CD14-positive monocyte (primary cell): Measurements from ENCODE around the gene FGD3. TPM values are rescaled to one million over a fixed set of nuclear protein-coding genes. Genes with fewer than 3 reads are reported as not detected.

Experiments
- DNase-seq, 3 donors: peaks; one replicate each; pipeline ENCODE4 v3.0.0-alpha.2; 2011 to 2022
- H2AFZ ChIP-seq: 2 replicates; pipeline ENCODE4 v1.6.0; 2012; ENCODE audit warnings: mild to moderate bottlenecking, low read depth, low read length, inconsistent platforms; ENCODE audit not compliant: insufficient read depth, poor library complexity, severe bottlenecking
- H3K27ac ChIP-seq, 2 donors: 1 replicate in 1 of 2; 2 replicates in 1 of 2; pipeline ENCODE4 v1.5.1; 2012 to 2013; ENCODE audit warnings: low read length in 2 of 2, control low read depth in 1 of 2, inconsistent platforms in 1 of 2, low read depth in 1 of 2, mild to moderate bottlenecking in 1 of 2
- H3K27me3 ChIP-seq, 2 donors: one replicate each; pipeline versions ENCODE4 v1.6.0 to v1.6.1; 2011 to 2013; ENCODE audit warnings: low read length in 2 of 2; ENCODE audit not compliant: control insufficient read depth in 2 of 2, insufficient read depth in 2 of 2
- H3K36me3 ChIP-seq, 2 donors: replicated peaks in 1 of 2; 1 replicate in 1 of 2; 2 replicates in 1 of 2; pipeline versions ENCODE4 v1.5.1 to v1.6.1; 2012 to 2013; ENCODE audit warnings: low read length in 2 of 2, control low read depth in 1 of 2, inconsistent platforms in 1 of 2, mild to moderate bottlenecking in 1 of 2; ENCODE audit not compliant: insufficient read depth in 2 of 2, control insufficient read depth in 1 of 2
- H3K4me1 ChIP-seq, 2 donors: 1 replicate in 1 of 2; 2 replicates in 1 of 2; pipeline versions ENCODE4 v1.5.1 to v1.6.1; 2012 to 2013; ENCODE audit warnings: low read length in 2 of 2, control low read depth in 1 of 2, inconsistent platforms in 1 of 2, mild to moderate bottlenecking in 1 of 2, moderate library complexity in 1 of 2; ENCODE audit not compliant: insufficient read depth in 2 of 2, control insufficient read depth in 1 of 2
- H3K4me2 ChIP-seq: replicated peaks from 2 replicates; pipeline ENCODE3; 2012; ENCODE audit warnings: low read length, moderate library complexity, mild to moderate bottlenecking; ENCODE audit not compliant: poor library complexity, severe bottlenecking; ENCODE audit errors: extremely low read depth
- H3K4me3 ChIP-seq, 3 experiments: fragments of 200-600 bp in 1 of 3; sonication (generic) in 1 of 3; replicated peaks in 1 of 3; 1 replicate in 2 of 3; 2 replicates in 1 of 3; pipeline ENCODE4 v1.5.1; 2011 to 2013; ENCODE audit warnings: low read length in 3 of 3, mild to moderate bottlenecking in 3 of 3, control low read depth in 2 of 3, low read depth in 2 of 3, inconsistent platforms in 1 of 3, moderate library complexity in 1 of 3
- H3K79me2 ChIP-seq: 2 replicates; pipeline ENCODE4 v1.6.0; 2012; ENCODE audit warnings: mild to moderate bottlenecking, control low read depth, inconsistent platforms, low read length, moderate library complexity; ENCODE audit not compliant: insufficient read depth
- H3K9ac ChIP-seq: 2 replicates; pipeline ENCODE4 v1.6.0; 2017; ENCODE audit warnings: low read length, mild to moderate bottlenecking; ENCODE audit not compliant: insufficient read depth, poor library complexity, severe bottlenecking
- H3K9me3 ChIP-seq, 2 donors: replicated peaks in 1 of 2; 1 replicate in 1 of 2; 2 replicates in 1 of 2; pipeline versions ENCODE4 v1.5.1 to v1.6.1; 2012 to 2013; ENCODE audit warnings: low read length in 2 of 2, control low read depth in 1 of 2; ENCODE audit not compliant: control insufficient read depth in 1 of 2, insufficient read depth in 1 of 2
- H4K20me1 ChIP-seq: 2 replicates; pipeline ENCODE4 v1.6.0; 2012; ENCODE audit warnings: mild to moderate bottlenecking, low read length, control low read depth, moderate library complexity; ENCODE audit not compliant: insufficient read depth
- H3K27ac Mint-ChIP-seq, 7 donors: one replicate each; pipeline ENCODE4 v1.8.0; 2020; ENCODE audit warnings: mild to moderate bottlenecking in 7 of 7, mixed read lengths in 7 of 7, moderate library complexity in 6 of 7, inconsistent platforms in 2 of 7
- H3K27me3 Mint-ChIP-seq, 3 donors: one replicate each; pipeline ENCODE4 v1.8.0; 2021 to 2022; ENCODE audit warnings: low read depth in 3 of 3, mild to moderate bottlenecking in 3 of 3, mixed read lengths in 3 of 3, moderate library complexity in 3 of 3, inconsistent platforms in 1 of 3
- H3K36me3 Mint-ChIP-seq, 2 donors: one replicate each; pipeline ENCODE4 v1.8.0; 2020; ENCODE audit warnings: mixed read lengths in 2 of 2, inconsistent platforms in 1 of 2, mild to moderate bottlenecking in 1 of 2
- H3K4me1 Mint-ChIP-seq: one replicate; pipeline ENCODE4 v1.8.0; 2020; ENCODE audit warnings: mild to moderate bottlenecking, mixed read lengths
- H3K4me3 Mint-ChIP-seq, 2 donors: one replicate each; pipeline ENCODE4 v1.8.0; 2020; ENCODE audit warnings: mild to moderate bottlenecking in 2 of 2, mixed read lengths in 2 of 2, moderate library complexity in 1 of 2
- H3K9me3 Mint-ChIP-seq, 7 donors: one replicate each; pipeline ENCODE4 v1.8.0; 2020 to 2022; ENCODE audit warnings: mixed read lengths in 7 of 7, mild to moderate bottlenecking in 6 of 7, moderate library complexity in 6 of 7, inconsistent platforms in 2 of 7
- CTCF ChIP-seq: fragments of 200-600 bp; IDR thresholded peaks from one replicate; pipeline ENCODE4 v1.8.0; 2022; ENCODE audit warnings: antibody characterized with exemption, mild to moderate bottlenecking
- WGBS: methylation state at CpG from one replicate; pipeline ENCODE4 v1.1.5; 2013; ENCODE audit warnings: missing lambda C conversion rate; ENCODE audit not compliant: insufficient coverage; 5-methylcytosine and 5-hydroxymethylcytosine counted together
- intact Hi-C, 2 donors: fragments of 100-400 bp; cut with micrococcal nuclease; formaldehyde crosslinking; loops; one replicate each; pipeline versions ENCODE4 v1.15.0 to v1.15.1; 2023
- polyA plus RNA-seq, 3 donors: library from polyadenylated mRNA; depleted of rRNA in 1 of 3; unstranded in 2 of 3; stranded (reverse) in 1 of 3; fragments of 300-500 nt in 2 of 3; fragments of >200 nt in 1 of 3; fragmentation: Illumina TruSeq in 2 of 3; gene quantifications; 1 replicate in 2 of 3; 2 replicates in 1 of 3; pipeline ENCODE4 v1.2.3, GENCODE V29; 2012 to 2021

Gene FGD3
- polyA plus RNA-seq, 3 donors, result 32.4 to 120 (median 56.2) TPM

- H3K27ac Mint-ChIP-seq, result peak overlapping the region in 1 of 7 donors; percentile 38
- H3K4me3 Mint-ChIP-seq, result no peak overlapping the region
- no peak for TF ChIP-seq CTCF
- H3K4me1 Mint-ChIP-seq, result peaks cover 8% of the 10 kb centered on the region
- H4K20me1 ChIP-seq, result peaks cover 9% of the 10 kb centered on the region
- H3K36me3 Mint-ChIP-seq, result peaks cover 6 to 29% of the 10 kb centered on the region in 2 donors
- H2AFZ ChIP-seq, result no peak overlapping the region
- peaks cover 5% of the 10 kb centered on the region for H3K79me2 ChIP-seq
- no peak overlapping the region for H3K27ac ChIP-seq
- H3K36me3 ChIP-seq, result peaks cover 0 to 8% of the 10 kb centered on the region in 2 donors
- peak in 2 of 3 donors; percentile 34 to 45 for DNase-seq
- H3K27me3 Mint-ChIP-seq, result peaks cover 0 to 3% (median 2%) of the 10 kb centered on the region in 3 donors
- no peaks in the 10 kb centered on the region for H3K9me3 ChIP-seq
- no peaks in the 10 kb centered on the region for H3K4me1 ChIP-seq
- H3K9ac ChIP-seq, result no peak overlapping the region
- no peak overlapping the region for H3K4me2 ChIP-seq
- H3K27me3 ChIP-seq, result no peaks in the 10 kb centered on the region
- 96% methylated on average over 4 of the region's 7 CpGs for WGBS
- no peak overlapping the region for H3K4me3 ChIP-seq
- peaks cover 0 to 2% (median 0%) of the 10 kb centered on the region in 7 donors for H3K9me3 Mint-ChIP-seq
- intact Hi-C loops, result no loop called here
Measured at GRCh38 chr9:93071464-93071863, 124.1 kb downstream of the FGD3 start.

DNA sequence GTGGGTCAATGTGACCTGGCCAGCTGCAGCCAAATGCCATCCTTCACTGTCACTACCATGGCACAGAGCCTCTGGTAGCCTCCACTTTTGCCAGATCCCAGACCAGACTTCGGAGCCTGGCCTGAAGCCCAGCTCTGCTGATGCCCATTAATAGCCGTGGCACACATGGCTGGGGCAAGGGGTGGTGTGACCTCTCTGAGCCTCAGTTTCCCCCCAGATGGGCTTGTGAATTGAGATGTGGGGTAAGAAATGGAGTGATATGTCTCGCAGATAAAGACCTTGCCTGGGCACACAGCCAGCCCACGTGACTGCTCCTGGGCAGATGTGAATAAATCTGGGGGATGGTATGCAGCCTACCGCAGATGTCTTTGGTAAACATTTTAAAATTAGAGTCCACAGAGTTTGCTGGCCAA is 125.1 kb downstream of the FGD3 start:
- Histone ChIP-seq H3K27ac (no peak overlapping the region), H3K79me2 (peaks cover 5% of the 10 kb centered on the region), H3K36me3 (peaks cover 0 to 12% of the 10 kb centered on the region in 2 donors), H3K9me3 (no peaks in the 10 kb centered on the region), H4K20me1 (peaks cover 9% of the 10 kb centered on the region), H3K9ac (no peak overlapping the region), H3K4me2 (no peak overlapping the region), H2AFZ (no peak overlapping the region), H3K4me3 (no peak overlapping the region), H3K4me1 (no peaks in the 10 kb centered on the region), H3K27me3 (no peaks in the 10 kb centered on the region)
- 48% methylated on average over 3 of the region's 5 CpGs for WGBS
- Mint-ChIP-seq H3K9me3 (peaks cover 0 to 2% (median 0%) of the 10 kb centered on the region in 7 donors), H3K36me3 (peaks cover 8 to 28% of the 10 kb centered on the region in 2 donors), H3K27me3 (peaks cover 0 to 3% (median 2%) of the 10 kb centered on the region in 3 donors), H3K4me3 (no peak overlapping the region), H3K4me1 (peaks cover 3% of the 10 kb centered on the region), H3K27ac (no peak overlapping the region)
- no peak for DNase-seq
- intact Hi-C loops, result no loop called here
- TF ChIP-seq CTCF, result no peak
